Astrocyte (in vitro differentiated cells and primary cell): Measurements from ENCODE around the gene COL15A1. TPM values are rescaled to one million over a fixed set of nuclear protein-coding genes. Genes with fewer than 3 reads are reported as not detected.

ENCODE experiments used
- DNase-seq: peaks from one replicate; pipeline ENCODE4 v3.0.0-alpha.2; 2010; ENCODE audit warnings: low read depth
- FAIRE-seq: peaks from 2 replicates; lab custom pipeline; 2011; peaks lifted over from hg19 to GRCh38; lab: Jason Lieb, UNC
- H2AFZ ChIP-seq: 2 replicates; pipeline ENCODE4 v1.6.0; 2012; ENCODE audit warnings: low read depth, low read length, inconsistent platforms
- H3K27ac ChIP-seq: 2 replicates; pipeline ENCODE4 v1.5.1; 2011; ENCODE audit warnings: low read depth, low read length, inconsistent platforms
- H3K27me3 ChIP-seq: 2 replicates; pipeline ENCODE4 v1.6.0; 2011; ENCODE audit warnings: low read length, inconsistent platforms; ENCODE audit not compliant: insufficient read depth
- H3K36me3 ChIP-seq: 2 replicates; pipeline ENCODE4 v1.5.1; 2011; ENCODE audit warnings: low read length, inconsistent platforms; ENCODE audit not compliant: insufficient read depth
- H3K4me1 ChIP-seq: 2 replicates; pipeline ENCODE4 v1.5.1; 2011; ENCODE audit warnings: low read length, inconsistent platforms; ENCODE audit not compliant: insufficient read depth
- H3K4me2 ChIP-seq: 2 replicates; pipeline ENCODE4 v1.6.0; 2012; ENCODE audit warnings: low read length, inconsistent platforms
- H3K4me3 ChIP-seq: 2 replicates; pipeline ENCODE4 v1.5.1; 2011; ENCODE audit warnings: low read depth, mild to moderate bottlenecking, low read length, inconsistent platforms; ENCODE audit not compliant: insufficient read depth
- H3K79me2 ChIP-seq: 2 replicates; pipeline ENCODE4 v1.6.0; 2012; ENCODE audit warnings: mild to moderate bottlenecking, low read length, inconsistent platforms; ENCODE audit not compliant: insufficient read depth
- H3K9ac ChIP-seq: 2 replicates; pipeline ENCODE4 v1.6.0; 2012; ENCODE audit warnings: mild to moderate bottlenecking, low read length, inconsistent platforms
- H3K9me3 ChIP-seq: 2 replicates; pipeline ENCODE4 v1.5.1; 2012; ENCODE audit warnings: low read depth, mild to moderate bottlenecking, low read length, inconsistent platforms; ENCODE audit not compliant: insufficient read depth
- H4K20me1 ChIP-seq: 2 replicates; pipeline ENCODE4 v1.6.0; 2012; ENCODE audit warnings: low read length, inconsistent platforms; ENCODE audit not compliant: insufficient read depth
- H3K27ac Mint-ChIP-seq: one replicate; pipeline ENCODE4 v1.8.0; 2021; ENCODE audit warnings: mild to moderate bottlenecking, mixed read lengths; ENCODE audit not compliant: unreplicated experiment
- H3K27me3 Mint-ChIP-seq: one replicate; pipeline ENCODE4 v1.8.0; 2021; ENCODE audit warnings: low read depth, mixed read lengths; ENCODE audit not compliant: unreplicated experiment
- H3K36me3 Mint-ChIP-seq: one replicate; pipeline ENCODE4 v1.8.0; 2021; ENCODE audit warnings: low read depth, mixed read lengths; ENCODE audit not compliant: unreplicated experiment
- H3K4me1 Mint-ChIP-seq: one replicate; pipeline ENCODE4 v1.8.0; 2021; ENCODE audit warnings: low read depth, mixed read lengths; ENCODE audit not compliant: unreplicated experiment
- H3K4me3 Mint-ChIP-seq: one replicate; pipeline ENCODE4 v1.8.0; 2021; ENCODE audit warnings: mild to moderate bottlenecking, moderate library complexity, mixed read lengths; ENCODE audit not compliant: unreplicated experiment
- H3K9me3 Mint-ChIP-seq: one replicate; pipeline ENCODE4 v1.8.0; 2021; ENCODE audit warnings: mild to moderate bottlenecking, mixed read lengths; ENCODE audit not compliant: unreplicated experiment
- EZH2 ChIP-seq: IDR thresholded peaks from 2 replicates; pipeline ENCODE4 v1.6.1; 2012; ENCODE audit warnings: mild to moderate bottlenecking, low read length, inconsistent platforms; ENCODE audit not compliant: insufficient read depth
- total RNA-seq: library from RNA; stranded (reverse); gene quantifications from 2 replicates; pipeline ENCODE4 v1.2.1, GENCODE V29; 2021
- TF ChIP-seq, protein P1 (sequence below): IDR thresholded peaks from 2 replicates; pipeline ENCODE4 v1.5.1; 2011; ENCODE audit warnings: low read depth, mild to moderate bottlenecking, inconsistent platforms, low read length, moderate library complexity; ENCODE audit not compliant: insufficient read depth

Gene COL15A1
- total RNA-seq, 1 donor from 2014 or later = 5.6 TPM

DNA sequence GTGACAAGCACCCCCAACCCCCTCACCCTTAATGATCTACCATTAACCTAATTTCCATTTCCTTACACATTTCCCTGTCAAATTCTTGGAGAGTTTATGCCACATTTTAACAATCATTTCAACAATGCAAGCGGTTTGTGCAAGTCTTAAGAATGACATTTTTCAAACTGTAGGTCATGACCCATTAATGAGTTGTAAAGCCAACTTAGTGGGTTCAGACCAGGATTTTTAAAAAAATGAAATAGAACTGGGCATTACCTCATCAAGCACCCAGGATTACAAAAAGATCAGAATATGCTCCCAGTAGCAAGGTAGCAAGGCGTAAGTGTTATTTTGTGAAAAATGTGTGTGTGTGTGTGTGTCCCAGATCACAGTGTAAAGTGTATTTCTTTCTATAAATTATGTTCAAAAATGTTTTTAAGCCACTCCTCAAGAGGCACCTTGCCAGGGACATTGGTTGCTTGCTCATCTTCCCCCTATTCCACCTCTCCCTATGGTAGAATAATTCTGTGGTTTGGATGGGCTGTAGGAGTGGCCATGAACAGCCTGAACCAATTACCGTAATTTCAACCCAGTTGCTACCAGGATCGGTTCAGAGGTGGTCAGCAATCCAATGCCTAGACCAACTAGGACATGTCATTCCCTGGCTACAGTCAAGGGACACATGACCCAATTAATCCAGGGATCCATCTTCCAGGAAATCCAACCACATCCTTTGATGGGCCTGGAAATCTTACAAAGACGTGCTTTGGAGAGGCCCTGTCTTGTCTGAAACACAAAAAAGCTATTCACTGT, 146.8 kb downstream of the COL15A1 start:
- no peak overlapping the region for H3K27ac Mint-ChIP-seq
- Histone ChIP-seq H3K79me2 (no peaks in the 10 kb centered on the region), H3K4me1 (peaks cover 13% of the 10 kb centered on the region), H3K27ac (no peak overlapping the region), H4K20me1 (no peaks in the 10 kb centered on the region), H3K9me3 (peaks cover 10% of the 10 kb centered on the region), H3K36me3 (no peaks in the 10 kb centered on the region), H3K27me3 (no peaks in the 10 kb centered on the region), H3K9ac (no peak overlapping the region), H3K4me2 (no peak overlapping the region), H2AFZ (no peak overlapping the region), H3K4me3 (no peak overlapping the region)
- peaks cover 16% of the 10 kb centered on the region for H3K4me1 Mint-ChIP-seq
- TF ChIP-seq EZH2 = no peak
- TF ChIP-seq, protein P1, sequence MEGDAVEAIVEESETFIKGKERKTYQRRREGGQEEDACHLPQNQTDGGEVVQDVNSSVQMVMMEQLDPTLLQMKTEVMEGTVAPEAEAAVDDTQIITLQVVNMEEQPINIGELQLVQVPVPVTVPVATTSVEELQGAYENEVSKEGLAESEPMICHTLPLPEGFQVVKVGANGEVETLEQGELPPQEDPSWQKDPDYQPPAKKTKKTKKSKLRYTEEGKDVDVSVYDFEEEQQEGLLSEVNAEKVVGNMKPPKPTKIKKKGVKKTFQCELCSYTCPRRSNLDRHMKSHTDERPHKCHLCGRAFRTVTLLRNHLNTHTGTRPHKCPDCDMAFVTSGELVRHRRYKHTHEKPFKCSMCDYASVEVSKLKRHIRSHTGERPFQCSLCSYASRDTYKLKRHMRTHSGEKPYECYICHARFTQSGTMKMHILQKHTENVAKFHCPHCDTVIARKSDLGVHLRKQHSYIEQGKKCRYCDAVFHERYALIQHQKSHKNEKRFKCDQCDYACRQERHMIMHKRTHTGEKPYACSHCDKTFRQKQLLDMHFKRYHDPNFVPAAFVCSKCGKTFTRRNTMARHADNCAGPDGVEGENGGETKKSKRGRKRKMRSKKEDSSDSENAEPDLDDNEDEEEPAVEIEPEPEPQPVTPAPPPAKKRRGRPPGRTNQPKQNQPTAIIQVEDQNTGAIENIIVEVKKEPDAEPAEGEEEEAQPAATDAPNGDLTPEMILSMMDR = no peak
- H3K27me3 Mint-ChIP-seq = peaks cover 2% of the 10 kb centered on the region
- peaks cover 4% of the 10 kb centered on the region for H3K36me3 Mint-ChIP-seq
- DNase-seq (peak; percentile 75), FAIRE-seq (no peak)
- no peak overlapping the region for H3K4me3 Mint-ChIP-seq
- H3K9me3 Mint-ChIP-seq = peaks cover 8% of the 10 kb centered on the region

- Mint-ChIP-seq H3K4me3 (no peak overlapping the region), H3K9me3 (peaks cover 8% of the 10 kb centered on the region), H3K4me1 (peaks cover 10% of the 10 kb centered on the region), H3K27me3 (peaks cover 6% of the 10 kb centered on the region), H3K36me3 (peaks cover 4% of the 10 kb centered on the region), H3K27ac (no peak overlapping the region)
- Histone ChIP-seq H3K4me2 (no peak overlapping the region), H2AFZ (no peak overlapping the region), H3K27ac (no peak overlapping the region), H4K20me1 (no peaks in the 10 kb centered on the region), H3K4me1 (no peaks in the 10 kb centered on the region), H3K27me3 (peaks cover 5% of the 10 kb centered on the region), H3K4me3 (no peak overlapping the region), H3K9me3 (peaks cover 10% of the 10 kb centered on the region), H3K36me3 (no peaks in the 10 kb centered on the region), H3K9ac (no peak overlapping the region), H3K79me2 (no peaks in the 10 kb centered on the region)
- TF ChIP-seq EZH2 = no peak
- TF ChIP-seq, protein P1 = no peak
- DNase-seq = no peak
- FAIRE-seq = no peak
Measured at GRCh38 chr9:99092643-99093491, 149.2 kb downstream of the COL15A1 start.
